C4-2B (cell line): ENCODE results near the gene SLC12A1.

Experiments used
- H3K27ac ChIP-seq: fragments of 450-650 bp; 2 replicates; pipeline ENCODE4 v1.5.1; 2017
- CTCF ChIP-seq: fragments of 450-650 bp; conservative IDR thresholded peaks from 2 replicates; pipeline ENCODE4 v1.5.1; 2017; ENCODE audit warnings: mild to moderate bottlenecking
- ZFX ChIP-seq: fragments of 450-650 bp; IDR thresholded peaks from 2 replicates; pipeline ENCODE4 v1.6.1; 2017

The SLC12A1 gene

DNA sequence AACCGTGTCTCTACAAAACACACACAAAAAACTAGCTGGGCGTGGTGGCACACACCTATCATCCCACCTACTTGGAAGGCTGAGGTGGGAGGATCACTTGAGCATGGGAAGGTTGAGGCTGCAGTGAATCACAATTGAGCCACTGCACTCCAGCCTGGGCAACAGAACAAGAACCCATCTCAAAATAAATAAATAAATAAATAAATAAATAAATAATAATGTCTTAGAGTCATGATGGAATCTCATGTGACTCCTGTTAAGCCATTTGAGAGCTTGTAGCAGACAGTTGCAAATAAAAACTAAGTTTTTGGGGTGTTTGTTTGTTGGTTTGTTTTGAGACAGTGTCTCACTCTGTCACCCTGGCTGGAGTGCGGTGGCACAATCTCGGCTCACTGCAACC lies 33.2 kb downstream of the SLC12A1 start:
- no peak overlapping the region for H3K27ac ChIP-seq
- TF ChIP-seq ZFX: no peak
- TF ChIP-seq CTCF: no peak

DNA sequence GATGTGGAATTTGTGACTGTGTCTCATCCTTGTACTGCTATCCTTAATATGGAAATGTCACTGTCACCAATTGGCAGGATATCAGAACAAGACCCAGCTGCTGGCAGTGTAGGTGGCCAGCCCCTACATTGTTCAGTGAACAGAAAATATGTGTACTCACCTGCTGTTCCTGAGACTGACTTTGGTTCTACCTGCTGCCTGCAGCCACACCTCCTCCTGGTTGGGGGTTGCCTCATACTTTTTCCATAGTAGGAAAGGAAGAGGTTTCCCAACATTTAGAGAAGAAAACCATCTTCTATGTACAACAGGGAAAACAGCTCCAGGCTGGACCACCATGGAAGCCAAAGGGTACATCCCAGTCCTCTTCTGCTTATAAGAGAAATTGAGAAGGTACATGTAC lies 35.9 kb downstream of the SLC12A1 start:
- no peak overlapping the region for H3K27ac ChIP-seq
- TF ChIP-seq ZFX: no peak
- TF ChIP-seq CTCF: no peak

DNA sequence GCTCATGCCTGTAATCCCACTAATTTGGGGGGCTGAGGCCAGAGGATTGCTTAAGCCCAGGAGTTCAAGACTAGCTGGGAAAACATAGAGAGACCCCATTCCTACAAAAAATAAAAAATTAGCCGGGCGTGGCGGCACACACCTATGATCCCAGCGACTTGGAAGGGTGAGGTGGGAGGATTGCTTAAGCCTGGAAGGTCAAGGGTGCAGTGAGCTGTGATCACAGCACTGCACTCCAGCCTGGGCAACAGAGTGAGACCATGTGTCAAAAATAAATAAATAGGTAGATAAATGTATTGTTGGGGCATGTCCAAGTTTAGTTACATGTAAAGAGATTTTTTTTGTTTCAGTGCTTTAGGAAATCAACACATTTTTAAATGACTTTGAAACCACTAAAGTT lies 36.4 kb downstream of the SLC12A1 start:
- H3K27ac ChIP-seq: no peak overlapping the region
- TF ChIP-seq CTCF: no peak
- TF ChIP-seq ZFX: no peak

DNA sequence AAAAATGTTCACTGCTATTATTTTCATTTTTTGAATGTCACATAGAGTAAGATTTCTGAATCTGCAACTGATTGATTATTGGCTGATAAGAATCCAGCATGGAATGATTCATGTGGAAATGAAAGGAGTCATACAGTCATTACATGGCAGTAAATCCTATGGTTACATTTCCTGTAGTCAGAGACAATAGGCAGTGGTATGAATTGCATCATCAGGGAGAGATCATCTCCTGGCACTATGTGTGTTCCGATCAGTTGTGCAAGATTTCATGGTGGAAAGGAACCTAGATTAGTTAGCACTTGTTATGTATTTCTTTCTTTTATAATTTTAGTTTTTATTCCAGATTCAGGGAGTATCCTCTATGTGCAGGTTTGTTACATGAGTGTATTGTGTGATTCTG lies 38.8 kb downstream of the SLC12A1 start:
- no peak for TF ChIP-seq ZFX
- H3K27ac ChIP-seq: no peak overlapping the region

DNA sequence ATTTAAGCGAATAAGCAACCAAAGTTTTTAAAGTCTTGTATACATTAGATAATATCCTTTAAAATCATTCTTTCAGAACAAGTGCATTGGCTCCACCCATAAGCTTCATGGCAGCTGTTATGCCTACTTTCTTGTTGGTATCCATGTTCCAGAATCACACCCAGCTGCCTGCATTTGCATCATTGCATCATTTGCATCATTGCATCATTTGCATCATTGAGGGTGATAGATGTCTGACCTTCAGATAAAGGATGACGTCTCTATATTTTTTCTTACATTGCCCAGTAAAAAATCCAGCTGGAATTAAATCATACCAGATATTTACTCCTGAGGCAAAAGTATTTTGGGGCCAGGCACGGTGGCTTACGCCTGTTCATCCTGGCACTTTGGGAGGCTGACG lies 42.3 kb downstream of the SLC12A1 start:
- no peak overlapping the region for H3K27ac ChIP-seq
- TF ChIP-seq CTCF (no peak), ZFX (no peak)

- no peak for TF ChIP-seq ZFX
- TF ChIP-seq CTCF: peak; percentile 87
- no peak overlapping the region for H3K27ac ChIP-seq
Measured at GRCh38 chr15:48250640-48251076, 44.6 kb downstream of the SLC12A1 start.

DNA sequence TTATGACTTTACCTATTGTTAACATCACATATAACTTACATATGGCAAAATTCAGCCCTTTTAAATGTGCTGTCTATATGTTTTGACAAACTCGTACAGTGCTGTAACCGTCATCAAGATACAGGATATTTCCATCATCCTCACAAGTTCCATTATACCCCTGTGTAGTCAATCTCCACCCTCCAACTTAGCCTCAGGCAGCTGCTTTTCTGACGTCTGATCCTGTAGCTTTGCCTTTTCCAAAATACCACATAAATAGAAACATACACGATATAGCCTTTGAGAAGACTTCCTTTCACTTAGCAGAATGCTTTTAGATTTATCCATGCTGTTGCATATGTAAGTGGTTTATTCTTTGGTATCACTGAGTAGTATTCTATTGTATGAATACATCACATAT lies 47.1 kb downstream of the SLC12A1 start:
- no peak for TF ChIP-seq ZFX
- no peak for TF ChIP-seq CTCF
- H3K27ac ChIP-seq: no peak overlapping the region

- TF ChIP-seq ZFX (no peak), CTCF (no peak)
- H3K27ac ChIP-seq: no peak overlapping the region
Measured at GRCh38 chr15:48265135-48265534, 59.0 kb downstream of the SLC12A1 start.
